HL-60 (cell line): ENCODE results near the gene GSX2.
"Not testable (repeated sequence)": the region's sequence is repeated elsewhere in the genome, so short reads cannot be mapped to it uniquely, and the experiment has no call there.

ENCODE experiments used
- DNase-seq, 2 experiments: peaks; one replicate each; pipeline ENCODE4 v3.0.0-alpha.2; 2010 to 2020; ENCODE audit warnings: low read depth in 1 of 2, low spot score in 1 of 2
- H3K27ac ChIP-seq: fragments of 250-450 bp; sonication (Bioruptor Pico); replicated peaks from 2 replicates; pipeline ENCODE4 v1.5.1; 2020; ENCODE audit warnings: mild to moderate bottlenecking, moderate library complexity
- H3K27me3 ChIP-seq: fragments of 250-450 bp; sonication (Bioruptor Pico); 2 replicates; pipeline ENCODE4 v1.5.1; 2021; ENCODE audit warnings: mild to moderate bottlenecking, moderate library complexity; ENCODE audit not compliant: insufficient read depth, poor library complexity, severe bottlenecking
- H3K4me3 ChIP-seq: replicated peaks from 2 replicates; pipeline ENCODE4 v1.5.1; 2011; ENCODE audit warnings: mild to moderate bottlenecking, control low read depth, low read length; ENCODE audit not compliant: insufficient read depth
- CTCF ChIP-seq: IDR thresholded peaks from one replicate; pipeline ENCODE4 v1.5.1; 2011; ENCODE audit warnings: low read length, control low read depth, inconsistent platforms; ENCODE audit not compliant: insufficient read depth
- GABPA ChIP-seq: IDR thresholded peaks from 2 replicates; pipeline ENCODE4 v1.6.1; 2012; ENCODE audit warnings: low read depth
- POLR2AphosphoS5 ChIP-seq: IDR thresholded peaks from 2 replicates; pipeline ENCODE4 v1.6.1; 2012; ENCODE audit warnings: low read depth
- REST ChIP-seq: IDR thresholded peaks from 2 replicates; pipeline ENCODE4 v1.6.1; 2012; ENCODE audit warnings: low read depth; ENCODE audit not compliant: insufficient replicate concordance
- SPI1 ChIP-seq: IDR thresholded peaks from 2 replicates; pipeline ENCODE4 v1.6.1; 2012; ENCODE audit warnings: low read depth, mild to moderate bottlenecking, borderline replicate concordance

GSX2 gene

GRCh38 chr4:54109241-54110018 is 9.5 kb downstream of the GSX2 start:
- peaks cover 42% of the 10 kb centered on the region for H3K27me3 ChIP-seq
- H3K27ac ChIP-seq = no peak overlapping the region
- TF ChIP-seq POLR2AphosphoS5 (no peak), GABPA (no peak), REST (no peak), CTCF (no peak), SPI1 (no peak)
- no peak for DNase-seq
- no peak overlapping the region for H3K4me3 ChIP-seq

- H3K27me3 ChIP-seq = peaks cover 37% of the 10 kb centered on the region
- DNase-seq = no peak
- H3K27ac ChIP-seq = no peak overlapping the region
- TF ChIP-seq CTCF (no peak), SPI1 (no peak)
- no peak overlapping the region for H3K4me3 ChIP-seq
Observed at GRCh38 chr4:54110019-54110416, 10.1 kb downstream of the GSX2 start.

- not testable (repeated sequence) for DNase-seq, H3K27ac ChIP-seq, H3K4me3 ChIP-seq
- peaks cover 25% of the 10 kb centered on the region for H3K27me3 ChIP-seq
Observed at GRCh38 chr4:54113206-54113605, 13.2 kb downstream of the GSX2 start.

- H3K27ac ChIP-seq, DNase-seq, H3K27me3 ChIP-seq, H3K4me3 ChIP-seq: not testable (repeated sequence)
Observed at GRCh38 chr4:54116246-54116645, 16.3 kb downstream of the GSX2 start.

GRCh38 chr4:54118850-54119589 is 19.1 kb downstream of the GSX2 start:
- Histone ChIP-seq H3K27me3 (no peaks in the 10 kb centered on the region), H3K27ac (no peak overlapping the region), H3K4me3 (no peak overlapping the region)
- TF ChIP-seq GABPA = no peak
- no peak for TF ChIP-seq SPI1
- TF ChIP-seq POLR2AphosphoS5 = no peak
- no peak for TF ChIP-seq CTCF
- TF ChIP-seq REST = no peak
- DNase-seq = no peak
